A549 (cell line): ENCODE data around the gene WDR49. TPM values are rescaled to one million over a fixed set of nuclear protein-coding genes. Genes with fewer than 3 reads are reported as not detected.

Experiments used
- ATAC-seq, 2 experiments: fragments of 200-7000 bp in 1 of 2; fragments of >200 bp in 1 of 2; cut with Nextera tagmentation in 1 of 2; cut with Tn5 transposase in 1 of 2; 3 replicates each; pipeline versions ENCODE4 v1.8.0 to v1.9.1; 2018 to 2020; ENCODE audit warnings: mild to moderate bottlenecking in 1 of 2, moderate library complexity in 1 of 2
- CTCF ChIA-PET: fragments of 300-600 bp; sonication (Branson Sonifier 250); formaldehyde crosslinking; extraction: SDS; loops from one replicate; lab custom pipeline; 2021; ENCODE audit warnings: antibody characterized with exemption, inconsistent platforms; lab: Yijun Ruan, JAX
- POLR2A ChIA-PET: fragments of 350-600 bp; formaldehyde crosslinking; extraction: SDS; loops from one replicate; lab custom pipeline; 2021; ENCODE audit warnings: antibody characterized with exemption, inconsistent platforms; lab: Yijun Ruan, JAX
- DNase-seq, 2 experiments: peaks; one replicate each; pipeline versions ENCODE4 v3.0.0 to v3.0.0-alpha.2; 2011 to 2016; ENCODE audit warnings: low read depth in 1 of 2, low spot score in 1 of 2
- FAIRE-seq: peaks from 2 replicates; lab custom pipeline; 2011; peaks lifted over from hg19 to GRCh38; lab: Jason Lieb, UNC
- H3K27ac ChIP-seq, 2 experiments: fragments of >200 bp; sonication (Bioruptor Twin); formaldehyde crosslinking; 3 replicates each; pipeline ENCODE4 v1.5.1; 2016 to 2017
- H3K4me1 ChIP-seq: fragments of >200 bp; sonication (Bioruptor Twin); formaldehyde crosslinking; 3 replicates; pipeline ENCODE4 v1.6.1; 2016
- H3K4me2 ChIP-seq: fragments of >200 bp; sonication (Bioruptor Twin); formaldehyde crosslinking; 3 replicates; pipeline ENCODE4 v1.6.1; 2016
- H3K4me3 ChIP-seq: fragments of >200 bp; sonication (Bioruptor Twin); formaldehyde crosslinking; 3 replicates; pipeline ENCODE4 v1.5.1; 2016
- H3K9me3 ChIP-seq: fragments of >200 bp; sonication (Bioruptor Twin); formaldehyde crosslinking; 3 replicates; pipeline ENCODE4 v1.6.1; 2016
- CBX8 ChIP-seq: fragments of 200-600 bp; sonication (generic); IDR thresholded peaks from 2 replicates; pipeline ENCODE4 v1.6.1; 2016
- CHD4 ChIP-seq: fragments of 200-600 bp; sonication (generic); IDR thresholded peaks from 2 replicates; pipeline ENCODE4 v1.6.1; 2016; ENCODE audit warnings: antibody characterized with exemption, mild to moderate bottlenecking, borderline replicate concordance
- EHF ChIP-seq: fragments of 250-450 bp; sonication (Bioruptor Pico); IDR thresholded peaks from 2 replicates; pipeline ENCODE4 v1.5.0; 2020; ENCODE audit warnings: mild to moderate bottlenecking
- EP300 ChIP-seq, 2 experiments: fragments of >200 bp; sonication (Bioruptor Twin); formaldehyde crosslinking; IDR thresholded peaks; 2 replicates in 1 of 2; 3 replicates in 1 of 2; pipeline ENCODE4 v1.6.1; 2016 to 2017
- ESRRA ChIP-seq: fragments of 150-350 bp; IDR thresholded peaks from 2 replicates; pipeline ENCODE4 v1.6.1; 2014; ENCODE audit warnings: mild to moderate bottlenecking, low read length, borderline replicate concordance
- FOSB ChIP-seq: fragments of 250-450 bp; sonication (Bioruptor Pico); IDR thresholded peaks from 2 replicates; pipeline ENCODE4 v1.5.0; 2020; ENCODE audit warnings: mild to moderate bottlenecking, moderate library complexity
- FOXS1 ChIP-seq: fragments of 250-450 bp; sonication (Bioruptor Pico); IDR thresholded peaks from 2 replicates; pipeline ENCODE4 v1.5.0; 2020; ENCODE audit warnings: mild to moderate bottlenecking, moderate library complexity
- HOXB5 ChIP-seq: fragments of 250-450 bp; sonication (Bioruptor Pico); IDR thresholded peaks from 2 replicates; pipeline ENCODE4 v1.5.0; 2020; ENCODE audit warnings: mild to moderate bottlenecking, moderate library complexity
- KDM1A ChIP-seq: fragments of 200-600 bp; sonication (generic); IDR thresholded peaks from 2 replicates; pipeline ENCODE4 v1.6.1; 2016; ENCODE audit warnings: low read depth, mild to moderate bottlenecking
- NFE2L2 ChIP-seq: fragments of 150-350 bp; conservative IDR thresholded peaks from 2 replicates; pipeline ENCODE4 v1.6.1; 2014; ENCODE audit warnings: low read length
- NPAS2 ChIP-seq: fragments of 250-450 bp; sonication (Bioruptor Pico); IDR thresholded peaks from 2 replicates; pipeline ENCODE4 v1.8.0; 2022; ENCODE audit warnings: mild to moderate bottlenecking, moderate library complexity, borderline replicate concordance
- NR3C1 ChIP-seq: fragments of >200 bp; sonication (Bioruptor Twin); formaldehyde crosslinking; IDR thresholded peaks from 3 replicates; pipeline ENCODE4 v1.6.1; 2017
- RCOR1 ChIP-seq: fragments of 150-350 bp; IDR thresholded peaks from 2 replicates; pipeline ENCODE4 v1.6.1; 2014; ENCODE audit warnings: antibody characterized with exemption, low read length, low read depth
- RNF2 ChIP-seq: fragments of 200-600 bp; sonication (generic); IDR thresholded peaks from 2 replicates; pipeline ENCODE4 v1.6.1; 2016; ENCODE audit warnings: low read depth, mild to moderate bottlenecking, antibody characterized with exemption, moderate library complexity, borderline replicate concordance
- SMC3 ChIP-seq: fragments of >200 bp; sonication (Bioruptor Twin); formaldehyde crosslinking; IDR thresholded peaks from 3 replicates; pipeline ENCODE4 v1.6.1; 2018; ENCODE audit warnings: inconsistent platforms
- TP53 ChIP-seq: fragments of 250-450 bp; sonication (Bioruptor Pico); IDR thresholded peaks from 2 replicates; pipeline ENCODE4 v1.5.0; 2021; ENCODE audit warnings: mild to moderate bottlenecking, moderate library complexity
- ZNF302 ChIP-seq: fragments of 250-450 bp; sonication (Bioruptor Pico); IDR thresholded peaks from 2 replicates; pipeline ENCODE4 v1.9.0; 2021; ENCODE audit warnings: inconsistent platforms, mild to moderate bottlenecking, moderate library complexity
- WGBS: methylation state at CpG from one replicate; pipeline ENCODE4 v1.1.6; 2017; ENCODE audit errors: missing lambda C conversion rate; 5-methylcytosine and 5-hydroxymethylcytosine counted together
- polyA plus RNA-seq, 4 experiments: library from polyadenylated mRNA; depleted of rRNA in 3 of 4; stranded (reverse); fragments of >200 nt; fragmentation: RNase III in 1 of 4; extraction: RNeasy Plus Mini Kit Qiagen cat#74134 plus additional on column Dnase treatment in 1 of 4; gene quantifications; 2 replicates in 3 of 4; 3 replicates in 1 of 4; pipeline ENCODE4 v1.2.3, GENCODE V29; 2011 to 2017
- TF ChIP-seq, protein P1 (sequence below): fragments of 200-600 bp; sonication (generic); IDR thresholded peaks from 2 replicates; pipeline ENCODE4 v1.6.1; 2016; ENCODE audit warnings: antibody characterized with exemption, mild to moderate bottlenecking, moderate library complexity
- TF ChIP-seq, protein P2 (sequence below): fragments of 150-350 bp; IDR thresholded peaks from 2 replicates; pipeline ENCODE4 v1.6.1; 2014; ENCODE audit warnings: low read depth, mild to moderate bottlenecking, low read length
- TF ChIP-seq, protein P3 (sequence below): IDR thresholded peaks from 2 replicates; pipeline ENCODE4 v1.6.1; 2012; ENCODE audit warnings: low read depth, borderline replicate concordance
- TF ChIP-seq, protein P4 (sequence below): fragments of 250-450 bp; sonication (Bioruptor Pico); IDR thresholded peaks from 2 replicates; pipeline ENCODE4 v1.5.0; 2021; ENCODE audit warnings: mild to moderate bottlenecking, moderate library complexity, borderline replicate concordance
- TF ChIP-seq, protein P5 (sequence below): fragments of 450-650 bp; IDR thresholded peaks from 2 replicates; pipeline ENCODE4 v1.6.1; 2014; ENCODE audit warnings: antibody characterized with exemption

The WDR49 gene
- polyA plus RNA-seq, 2 of the 4 experiments (the other 2 are of a cell fraction) = not detected

DNA sequence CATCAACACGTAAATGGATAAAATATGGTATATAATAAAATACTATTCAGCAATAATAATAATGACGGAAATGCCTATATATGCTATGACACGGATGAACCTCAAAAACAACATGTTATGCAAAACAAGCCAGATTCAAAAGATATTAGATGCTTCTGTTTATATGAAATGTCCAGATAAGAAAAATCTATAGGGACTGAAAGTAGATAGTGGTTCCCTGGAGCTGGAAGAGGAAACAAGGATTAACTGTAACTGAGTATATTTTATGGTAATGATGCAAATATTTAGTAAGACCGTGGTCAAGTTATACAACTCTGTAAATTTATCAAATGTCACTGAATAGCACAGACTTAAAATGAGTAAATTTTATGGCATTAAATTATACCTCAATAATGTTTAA, 25.8 kb upstream of the WDR49 start:
- FAIRE-seq (no peak), ATAC-seq (no peak), DNase-seq (no peak)
- no peak overlapping the region for H3K4me2 ChIP-seq
- CTCF ChIA-PET = no interaction called here
- H3K9me3 ChIP-seq = peaks cover 14% of the 10 kb centered on the region
- no peak overlapping the region for H3K27ac ChIP-seq
- TF ChIP-seq SMC3 = no peak
- TF ChIP-seq KDM1A = no peak
- no peak for TF ChIP-seq FOXS1
- TF ChIP-seq NR3C1 = no peak
- no peak for TF ChIP-seq RNF2
- TF ChIP-seq, protein P1, sequence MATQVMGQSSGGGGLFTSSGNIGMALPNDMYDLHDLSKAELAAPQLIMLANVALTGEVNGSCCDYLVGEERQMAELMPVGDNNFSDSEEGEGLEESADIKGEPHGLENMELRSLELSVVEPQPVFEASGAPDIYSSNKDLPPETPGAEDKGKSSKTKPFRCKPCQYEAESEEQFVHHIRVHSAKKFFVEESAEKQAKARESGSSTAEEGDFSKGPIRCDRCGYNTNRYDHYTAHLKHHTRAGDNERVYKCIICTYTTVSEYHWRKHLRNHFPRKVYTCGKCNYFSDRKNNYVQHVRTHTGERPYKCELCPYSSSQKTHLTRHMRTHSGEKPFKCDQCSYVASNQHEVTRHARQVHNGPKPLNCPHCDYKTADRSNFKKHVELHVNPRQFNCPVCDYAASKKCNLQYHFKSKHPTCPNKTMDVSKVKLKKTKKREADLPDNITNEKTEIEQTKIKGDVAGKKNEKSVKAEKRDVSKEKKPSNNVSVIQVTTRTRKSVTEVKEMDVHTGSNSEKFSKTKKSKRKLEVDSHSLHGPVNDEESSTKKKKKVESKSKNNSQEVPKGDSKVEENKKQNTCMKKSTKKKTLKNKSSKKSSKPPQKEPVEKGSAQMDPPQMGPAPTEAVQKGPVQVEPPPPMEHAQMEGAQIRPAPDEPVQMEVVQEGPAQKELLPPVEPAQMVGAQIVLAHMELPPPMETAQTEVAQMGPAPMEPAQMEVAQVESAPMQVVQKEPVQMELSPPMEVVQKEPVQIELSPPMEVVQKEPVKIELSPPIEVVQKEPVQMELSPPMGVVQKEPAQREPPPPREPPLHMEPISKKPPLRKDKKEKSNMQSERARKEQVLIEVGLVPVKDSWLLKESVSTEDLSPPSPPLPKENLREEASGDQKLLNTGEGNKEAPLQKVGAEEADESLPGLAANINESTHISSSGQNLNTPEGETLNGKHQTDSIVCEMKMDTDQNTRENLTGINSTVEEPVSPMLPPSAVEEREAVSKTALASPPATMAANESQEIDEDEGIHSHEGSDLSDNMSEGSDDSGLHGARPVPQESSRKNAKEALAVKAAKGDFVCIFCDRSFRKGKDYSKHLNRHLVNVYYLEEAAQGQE = no peak
- no peak for TF ChIP-seq CHD4
- no peak for TF ChIP-seq NPAS2 (CRISPR knock-in tag)
- no peak for TF ChIP-seq CBX8
- no peak for TF ChIP-seq ESRRA
- no peak for TF ChIP-seq EP300 (IDR thresholded peaks at IDR 0.05)
- POLR2A ChIA-PET = no interaction called here
- 97% methylated on average over 4 of the region's 4 CpGs for WGBS
- no peak overlapping the region for H3K4me3 ChIP-seq
- H3K4me1 ChIP-seq = no peaks in the 10 kb centered on the region

DNA sequence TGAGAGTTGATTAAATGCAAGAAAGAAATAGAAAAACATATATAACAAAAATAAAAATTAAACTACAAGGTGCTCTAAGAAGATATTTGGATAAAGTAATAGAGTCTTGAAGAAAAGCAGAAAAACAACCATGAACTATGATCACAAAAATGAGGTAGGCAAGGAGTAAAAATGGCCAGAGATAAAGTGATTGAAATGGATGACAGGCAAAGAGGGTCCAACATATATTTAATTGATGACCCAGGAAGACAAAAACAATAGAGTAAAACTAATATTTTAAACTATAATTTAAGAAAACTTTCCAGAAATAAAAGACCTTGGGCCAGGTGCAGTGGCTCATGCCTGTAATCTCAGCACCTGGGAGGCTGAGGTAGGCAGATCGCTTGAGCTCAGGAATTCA, 22.1 kb upstream of the WDR49 start:
- TF ChIP-seq EHF (CRISPR knock-in tag) (no peak), TP53 (CRISPR knock-in tag) (no peak), NFE2L2 (no peak), CHD4 (no peak), HOXB5 (CRISPR knock-in tag) (no peak), ZNF302 (CRISPR knock-in tag) (no peak), SMC3 (no peak), RCOR1 (no peak), FOSB (no peak)
- TF ChIP-seq, protein P2, sequence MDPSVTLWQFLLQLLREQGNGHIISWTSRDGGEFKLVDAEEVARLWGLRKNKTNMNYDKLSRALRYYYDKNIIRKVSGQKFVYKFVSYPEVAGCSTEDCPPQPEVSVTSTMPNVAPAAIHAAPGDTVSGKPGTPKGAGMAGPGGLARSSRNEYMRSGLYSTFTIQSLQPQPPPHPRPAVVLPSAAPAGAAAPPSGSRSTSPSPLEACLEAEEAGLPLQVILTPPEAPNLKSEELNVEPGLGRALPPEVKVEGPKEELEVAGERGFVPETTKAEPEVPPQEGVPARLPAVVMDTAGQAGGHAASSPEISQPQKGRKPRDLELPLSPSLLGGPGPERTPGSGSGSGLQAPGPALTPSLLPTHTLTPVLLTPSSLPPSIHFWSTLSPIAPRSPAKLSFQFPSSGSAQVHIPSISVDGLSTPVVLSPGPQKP = no peak
- TF ChIP-seq, protein P3, sequence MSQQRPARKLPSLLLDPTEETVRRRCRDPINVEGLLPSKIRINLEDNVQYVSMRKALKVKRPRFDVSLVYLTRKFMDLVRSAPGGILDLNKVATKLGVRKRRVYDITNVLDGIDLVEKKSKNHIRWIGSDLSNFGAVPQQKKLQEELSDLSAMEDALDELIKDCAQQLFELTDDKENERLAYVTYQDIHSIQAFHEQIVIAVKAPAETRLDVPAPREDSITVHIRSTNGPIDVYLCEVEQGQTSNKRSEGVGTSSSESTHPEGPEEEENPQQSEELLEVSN = no peak
- TF ChIP-seq, protein P4, sequence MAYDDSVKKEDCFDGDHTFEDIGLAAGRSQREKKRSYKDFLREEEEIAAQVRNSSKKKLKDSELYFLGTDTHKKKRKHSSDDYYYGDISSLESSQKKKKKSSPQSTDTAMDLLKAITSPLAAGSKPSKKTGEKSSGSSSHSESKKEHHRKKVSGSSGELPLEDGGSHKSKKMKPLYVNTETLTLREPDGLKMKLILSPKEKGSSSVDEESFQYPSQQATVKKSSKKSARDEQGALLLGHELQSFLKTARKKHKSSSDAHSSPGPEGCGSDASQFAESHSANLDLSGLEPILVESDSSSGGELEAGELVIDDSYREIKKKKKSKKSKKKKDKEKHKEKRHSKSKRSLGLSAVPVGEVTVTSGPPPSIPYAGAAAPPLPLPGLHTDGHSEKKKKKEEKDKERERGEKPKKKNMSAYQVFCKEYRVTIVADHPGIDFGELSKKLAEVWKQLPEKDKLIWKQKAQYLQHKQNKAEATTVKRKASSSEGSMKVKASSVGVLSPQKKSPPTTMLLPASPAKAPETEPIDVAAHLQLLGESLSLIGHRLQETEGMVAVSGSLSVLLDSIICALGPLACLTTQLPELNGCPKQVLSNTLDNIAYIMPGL (CRISPR knock-in tag) = no peak
- TF ChIP-seq, protein P5, sequence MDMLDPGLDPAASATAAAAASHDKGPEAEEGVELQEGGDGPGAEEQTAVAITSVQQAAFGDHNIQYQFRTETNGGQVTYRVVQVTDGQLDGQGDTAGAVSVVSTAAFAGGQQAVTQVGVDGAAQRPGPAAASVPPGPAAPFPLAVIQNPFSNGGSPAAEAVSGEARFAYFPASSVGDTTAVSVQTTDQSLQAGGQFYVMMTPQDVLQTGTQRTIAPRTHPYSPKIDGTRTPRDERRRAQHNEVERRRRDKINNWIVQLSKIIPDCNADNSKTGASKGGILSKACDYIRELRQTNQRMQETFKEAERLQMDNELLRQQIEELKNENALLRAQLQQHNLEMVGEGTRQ = no peak
- TF ChIP-seq, protein P1 = no peak
- CTCF ChIA-PET = no interaction called here
- 83% methylated on average over 1 of the region's 1 CpG for WGBS
- ATAC-seq = no peak
- H3K9me3 ChIP-seq = peaks cover 16% of the 10 kb centered on the region
- DNase-seq = peak in 1 of 2 experiments; percentile 9
- H3K4me3 ChIP-seq = no peak overlapping the region
- H3K4me2 ChIP-seq = no peak overlapping the region
- no peak overlapping the region for H3K27ac ChIP-seq
- POLR2A ChIA-PET = no interaction called here
- no peaks in the 10 kb centered on the region for H3K4me1 ChIP-seq
- FAIRE-seq = no peak
